Testis (tissue), 2 donors: ENCODE results near the gene RIPOR3.

Source experiments
- CTCF ChIP-seq, 3 experiments: fragments of 450-650 bp in 2 of 3; fragments of 200-600 bp in 1 of 3; sonication (generic) in 1 of 3; IDR thresholded peaks; one replicate each; pipeline ENCODE4 v1.5.1; 2016 to 2019; ENCODE audit warnings: antibody characterized with exemption in 3 of 3, mild to moderate bottlenecking in 2 of 3, moderate library complexity in 1 of 3
- POLR2A ChIP-seq: fragments of 450-650 bp; IDR thresholded peaks from one replicate; pipeline ENCODE4 v1.6.1; 2017; ENCODE audit warnings: antibody characterized with exemption, mild to moderate bottlenecking, moderate library complexity

GRCh38 chr20:50615407-50615806, 75.9 kb downstream of the RIPOR3 start:
- no peak for TF ChIP-seq CTCF (IDR thresholded peaks at IDR 0.05)
- TF ChIP-seq POLR2A = no peak
